Natural killer cell (primary cell): Measurements from ENCODE around the gene LETMD1. TPM values are rescaled to one million over a fixed set of nuclear protein-coding genes. Genes with fewer than 3 reads are reported as not detected.
A peak's percentile ranks its signal among the peaks of the same experiment; 100 is the strongest.
"Not testable (repeated sequence)": the region's sequence is repeated elsewhere in the genome, so short reads cannot be mapped to it uniquely, and the experiment has no call there.

Experiments used
- ATAC-seq, 3 donors: fragments of 150-1000 bp in 2 of 3; fragments of 200-7000 bp in 1 of 3; cut with Tn5 transposase; 1 replicate in 1 of 3; 2 replicates in 2 of 3; pipeline ENCODE4 v1.10.0; 2021; ENCODE audit warnings: mild to moderate bottlenecking in 2 of 3, moderate library complexity in 2 of 3
- DNase-seq, 2 donors: peaks; one replicate each; pipeline versions ENCODE4 v3.0.0 to v3.0.0-alpha.2; 2013 to 2021; ENCODE audit warnings: mixed read lengths in 1 of 2
- H3K27ac ChIP-seq: one replicate; pipeline ENCODE4 v1.5.1; 2013; ENCODE audit warnings: mild to moderate bottlenecking, low read length
- H3K27me3 ChIP-seq: one replicate; pipeline ENCODE4 v1.6.1; 2013; ENCODE audit warnings: low read length; ENCODE audit not compliant: control insufficient read depth, insufficient read depth
- H3K36me3 ChIP-seq: one replicate; pipeline ENCODE4 v1.6.1; 2013; ENCODE audit warnings: low read length; ENCODE audit not compliant: control insufficient read depth, insufficient read depth
- H3K4me1 ChIP-seq: one replicate; pipeline ENCODE4 v1.6.1; 2013; ENCODE audit warnings: low read length; ENCODE audit not compliant: control insufficient read depth, insufficient read depth
- H3K4me3 ChIP-seq: one replicate; pipeline ENCODE4 v1.5.1; 2013; ENCODE audit warnings: low read length
- H3K9me3 ChIP-seq: one replicate; pipeline ENCODE4 v1.6.1; 2013; ENCODE audit warnings: low read length; ENCODE audit not compliant: control insufficient read depth, insufficient read depth
- H3K27ac Mint-ChIP-seq, 2 donors: one replicate each; pipeline ENCODE4 v1.8.0; 2022; ENCODE audit warnings: mild to moderate bottlenecking in 2 of 2, mixed read lengths in 2 of 2, moderate library complexity in 1 of 2
- H3K27me3 Mint-ChIP-seq, 2 donors: one replicate each; pipeline ENCODE4 v1.8.0; 2022; ENCODE audit warnings: low read depth in 2 of 2, mixed read lengths in 2 of 2
- H3K36me3 Mint-ChIP-seq: one replicate; pipeline ENCODE4 v1.8.0; 2022; ENCODE audit warnings: mixed read lengths
- H3K4me1 Mint-ChIP-seq, 2 donors: one replicate each; pipeline ENCODE4 v1.8.0; 2022; ENCODE audit warnings: mixed read lengths in 2 of 2
- H3K4me3 Mint-ChIP-seq: one replicate; pipeline ENCODE4 v1.8.0; 2022; ENCODE audit warnings: mild to moderate bottlenecking, moderate library complexity, mixed read lengths
- H3K9me3 Mint-ChIP-seq, 2 donors: one replicate each; pipeline ENCODE4 v1.8.0; 2022; ENCODE audit warnings: mixed read lengths in 2 of 2
- WGBS: methylation state at CpG from one replicate; pipeline ENCODE4 v1.1.7; 2013; ENCODE audit warnings: missing lambda C conversion rate; ENCODE audit not compliant: insufficient coverage; 5-methylcytosine and 5-hydroxymethylcytosine counted together
- intact Hi-C: fragments of 100-400 bp; cut with micrococcal nuclease; formaldehyde crosslinking; loops from one replicate; pipeline ENCODE4 v1.14.2; 2022
- total RNA-seq, 4 donors: library from RNA; stranded (reverse); fragments of 120-200 nt in 1 of 4; gene quantifications; one replicate each; pipeline versions ENCODE4 v1.2.3 to v1.2.4, GENCODE V29; 2013 to 2022
- TF ChIP-seq, protein P1 (sequence below): fragments of 200-600 bp; IDR thresholded peaks from one replicate; pipeline ENCODE4 v1.8.0; 2022; ENCODE audit warnings: antibody characterized with exemption

LETMD1 gene
- total RNA-seq, 3 donors from 2014 or later (not counting 1 experiment from before 2014, with no cell fraction given), result 57.1 to 71.8 (median 58.2) TPM

DNA sequence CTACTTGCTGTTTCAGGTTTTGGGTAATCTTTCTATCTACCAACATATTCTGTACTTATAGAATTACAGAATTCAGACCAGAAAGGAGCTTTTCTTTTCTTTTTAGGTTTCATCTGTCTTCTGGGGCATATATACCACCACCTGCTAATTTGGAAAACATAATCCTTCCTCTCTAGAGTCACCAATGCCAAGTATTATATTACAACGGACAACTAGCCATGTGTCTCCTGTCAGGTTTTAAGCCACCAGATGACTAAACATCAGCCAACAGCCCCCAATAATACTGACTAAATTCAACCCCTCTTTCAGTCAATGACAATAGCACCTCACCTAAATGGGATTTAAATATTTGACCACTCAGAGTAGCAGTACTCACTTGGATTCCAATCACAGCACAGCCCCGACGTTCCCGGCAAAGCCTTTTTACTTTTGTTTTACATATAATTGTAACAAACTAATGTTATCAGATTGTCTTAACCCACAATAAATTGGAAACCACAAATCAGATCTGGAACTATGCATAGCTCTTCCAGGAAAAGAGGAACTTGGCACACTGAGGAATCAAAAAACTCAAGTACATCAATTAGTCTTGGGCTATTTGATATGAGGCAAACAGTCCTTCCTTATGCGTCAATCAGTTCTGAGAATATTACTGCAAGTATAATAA is 35.4 kb upstream of the LETMD1 start:
- H3K4me3 ChIP-seq, result no peak overlapping the region
- peak in 1 of 3 donors; percentile 50 for ATAC-seq
- no peak overlapping the region for H3K4me3 Mint-ChIP-seq
- H3K27me3 Mint-ChIP-seq, result no peaks in the 10 kb centered on the region
- intact Hi-C loops, result no loop called here
- DNase-seq, result no peak
- H3K27ac ChIP-seq, result no peak overlapping the region
- H3K4me1 ChIP-seq, result no peaks in the 10 kb centered on the region
- no peaks in the 10 kb centered on the region for H3K27me3 ChIP-seq
- H3K4me1 Mint-ChIP-seq, result peaks cover 6 to 8% of the 10 kb centered on the region in 2 donors
- no peaks in the 10 kb centered on the region for H3K9me3 ChIP-seq
- H3K36me3 Mint-ChIP-seq, result no peaks in the 10 kb centered on the region
- TF ChIP-seq, protein P1, sequence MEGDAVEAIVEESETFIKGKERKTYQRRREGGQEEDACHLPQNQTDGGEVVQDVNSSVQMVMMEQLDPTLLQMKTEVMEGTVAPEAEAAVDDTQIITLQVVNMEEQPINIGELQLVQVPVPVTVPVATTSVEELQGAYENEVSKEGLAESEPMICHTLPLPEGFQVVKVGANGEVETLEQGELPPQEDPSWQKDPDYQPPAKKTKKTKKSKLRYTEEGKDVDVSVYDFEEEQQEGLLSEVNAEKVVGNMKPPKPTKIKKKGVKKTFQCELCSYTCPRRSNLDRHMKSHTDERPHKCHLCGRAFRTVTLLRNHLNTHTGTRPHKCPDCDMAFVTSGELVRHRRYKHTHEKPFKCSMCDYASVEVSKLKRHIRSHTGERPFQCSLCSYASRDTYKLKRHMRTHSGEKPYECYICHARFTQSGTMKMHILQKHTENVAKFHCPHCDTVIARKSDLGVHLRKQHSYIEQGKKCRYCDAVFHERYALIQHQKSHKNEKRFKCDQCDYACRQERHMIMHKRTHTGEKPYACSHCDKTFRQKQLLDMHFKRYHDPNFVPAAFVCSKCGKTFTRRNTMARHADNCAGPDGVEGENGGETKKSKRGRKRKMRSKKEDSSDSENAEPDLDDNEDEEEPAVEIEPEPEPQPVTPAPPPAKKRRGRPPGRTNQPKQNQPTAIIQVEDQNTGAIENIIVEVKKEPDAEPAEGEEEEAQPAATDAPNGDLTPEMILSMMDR, result no peak
- H3K9me3 Mint-ChIP-seq, result no peaks in the 10 kb centered on the region
- WGBS, result 74% methylated on average over 5 of the region's 5 CpGs
- H3K27ac Mint-ChIP-seq, result no peak overlapping the region
- H3K36me3 ChIP-seq, result peaks cover 4% of the 10 kb centered on the region

DNA sequence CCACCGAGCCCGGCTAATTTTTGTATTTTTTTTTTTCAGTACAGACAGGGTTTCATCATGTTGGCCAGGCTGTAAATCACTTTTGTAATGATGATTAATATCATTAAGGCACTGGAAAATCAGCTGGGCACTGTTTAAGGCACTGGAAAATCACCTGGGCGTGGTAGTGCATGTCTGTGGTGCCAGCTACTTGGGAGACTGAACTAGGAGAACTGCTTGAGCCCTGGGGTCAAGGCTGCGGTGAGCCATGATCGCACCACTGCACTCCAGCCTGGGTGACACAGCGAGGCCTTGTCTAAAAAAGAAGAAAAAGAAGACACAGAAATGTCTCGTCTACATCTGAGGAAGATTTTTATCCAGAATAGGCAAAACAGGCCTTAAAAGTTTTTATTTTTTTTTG is 34.7 kb upstream of the LETMD1 start:
- Mint-ChIP-seq H3K36me3 (no peaks in the 10 kb centered on the region), H3K27me3 (no peaks in the 10 kb centered on the region), H3K4me3 (no peak overlapping the region), H3K4me1 (peaks cover 6 to 8% of the 10 kb centered on the region in 2 donors), H3K27ac (no peak overlapping the region), H3K9me3 (no peaks in the 10 kb centered on the region)
- TF ChIP-seq, protein P1, result no peak
- Histone ChIP-seq H3K4me3 (no peak overlapping the region), H3K27me3 (no peaks in the 10 kb centered on the region), H3K36me3 (no peaks in the 10 kb centered on the region), H3K4me1 (no peaks in the 10 kb centered on the region), H3K9me3 (no peaks in the 10 kb centered on the region), H3K27ac (no peak overlapping the region)
- intact Hi-C loops, result no loop called here
- WGBS, result 98% methylated on average over 7 of the region's 7 CpGs
- ATAC-seq (no peak), DNase-seq (no peak)

DNA sequence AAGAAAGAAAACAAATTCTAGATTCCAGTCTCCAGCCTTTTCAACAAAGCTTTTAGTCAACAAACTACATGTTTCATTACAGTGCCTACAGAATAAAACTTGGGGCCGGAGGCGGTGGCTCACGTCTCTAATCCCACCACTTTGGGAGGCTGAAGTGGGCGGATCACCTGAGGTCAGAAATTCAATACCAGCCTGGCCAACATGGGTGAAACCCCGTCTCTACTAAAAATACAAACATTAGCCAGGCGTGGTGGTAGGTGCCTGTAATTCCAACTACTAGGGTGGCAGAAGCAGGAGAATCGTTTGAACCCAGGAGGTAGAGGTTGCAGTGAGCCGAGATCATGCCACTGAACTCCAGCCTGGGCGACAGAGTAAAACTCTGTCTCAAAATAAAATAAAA is 33.7 kb upstream of the LETMD1 start:
- H3K4me3 Mint-ChIP-seq, H3K36me3 ChIP-seq, ATAC-seq, H3K27me3 ChIP-seq, intact Hi-C loops, H3K4me1 Mint-ChIP-seq, H3K9me3 ChIP-seq, H3K27ac Mint-ChIP-seq, H3K4me1 ChIP-seq, H3K9me3 Mint-ChIP-seq, DNase-seq, H3K27me3 Mint-ChIP-seq, H3K4me3 ChIP-seq, H3K36me3 Mint-ChIP-seq, H3K27ac ChIP-seq: not testable (repeated sequence)
- WGBS, result 92% methylated on average over 7 of the region's 9 CpGs

DNA sequence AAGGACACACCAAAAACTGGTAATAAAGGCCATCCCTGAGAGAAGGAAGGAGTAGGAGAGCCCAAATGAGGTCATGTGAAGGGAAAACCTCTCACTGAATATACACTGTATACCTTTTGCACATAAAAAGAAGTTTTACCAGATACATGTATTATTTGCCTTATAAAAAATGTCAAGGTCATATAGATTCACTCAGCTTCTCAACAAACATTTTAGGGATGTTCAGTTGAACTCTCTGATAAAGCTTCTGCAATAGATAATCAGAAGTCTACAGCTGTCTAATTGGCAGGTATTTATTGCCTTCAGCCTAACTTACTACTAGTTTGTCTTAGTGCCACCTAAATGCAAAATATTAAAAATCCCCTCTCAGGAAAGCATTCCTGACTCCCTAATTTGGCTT is 30.7 kb upstream of the LETMD1 start:
- Histone ChIP-seq H3K36me3 (no peaks in the 10 kb centered on the region), H3K4me1 (peaks cover 13% of the 10 kb centered on the region), H3K4me3 (no peak overlapping the region), H3K9me3 (no peaks in the 10 kb centered on the region), H3K27me3 (no peaks in the 10 kb centered on the region), H3K27ac (no peak overlapping the region)
- Mint-ChIP-seq H3K27me3 (no peaks in the 10 kb centered on the region), H3K27ac (no peak overlapping the region), H3K36me3 (no peaks in the 10 kb centered on the region), H3K4me3 (no peak overlapping the region), H3K9me3 (no peaks in the 10 kb centered on the region), H3K4me1 (peaks cover 18 to 19% of the 10 kb centered on the region in 2 donors)
- TF ChIP-seq, protein P1, result no peak
- ATAC-seq (no peak), DNase-seq (no peak)
- intact Hi-C loops, result no loop called here
